Measurements from ENCODE around the gene SHQ1. TPM values are rescaled to one million over a fixed set of nuclear protein-coding genes. Genes with fewer than 3 reads are reported as not detected.

The SHQ1 gene
- total RNA-seq, 1 experiment from 2014 or later = 32.5 TPM

DNA sequence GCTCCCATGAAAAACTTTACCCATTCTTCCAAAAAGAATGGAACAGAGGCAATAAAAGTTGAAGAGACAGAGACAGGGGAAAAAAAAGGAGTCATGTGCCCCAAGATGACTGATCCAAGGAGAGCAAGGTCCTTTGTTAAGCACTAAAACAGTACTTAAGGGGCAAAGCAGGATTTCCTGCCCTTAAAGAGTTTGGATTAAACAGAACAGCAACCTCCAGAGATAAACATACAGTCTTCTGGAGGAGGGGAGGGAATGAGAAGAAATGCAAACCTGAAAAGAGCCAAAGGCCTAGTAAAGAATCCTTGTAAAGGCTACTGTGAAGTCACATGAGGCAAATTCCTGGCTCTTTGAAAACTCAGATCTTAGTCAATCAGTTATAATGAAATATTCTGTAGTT, 38.2 kb downstream of the SHQ1 start:
- no peak overlapping the region for H2BK20ac ChIP-seq (ENCODE audit: low read depth, low read length, poor library complexity, severe bottlenecking)
- H4K5ac ChIP-seq (ENCODE audit: insufficient read length, low read depth, low read length) = no peak overlapping the region
- no peak overlapping the region for H3K18ac ChIP-seq (ENCODE audit: insufficient read length, low read depth, low read length)
- no peaks in the 10 kb centered on the region for H3K79me2 ChIP-seq (ENCODE audit: insufficient read depth, low read length)
- DNase-seq = no peak
- Mint-ChIP-seq H3K4me1 (peaks cover 34 to 45% of the 10 kb centered on the region in 2 experiments), H3K9me3 (no peaks in the 10 kb centered on the region), H3K4me3 (no peak overlapping the region), H3K27ac (peak overlapping the region; percentile 32 to 94 (median 90); a peak in 6 of 7 replicates), H3K27me3 (ENCODE audit: low read depth) (no peaks in the 10 kb centered on the region), H3K36me3 (ENCODE audit: insufficient read depth in 1 of 3, low read depth in 3 of 3) (peaks cover 0 to 2% (median 0%) of the 10 kb centered on the region in 3 experiments; a peak in 2 of 7 replicates)
- H2BK15ac ChIP-seq (ENCODE audit: low read depth, low read length) = no peak overlapping the region
- no peak overlapping the region for H3K9ac ChIP-seq (ENCODE audit: extremely low read depth, insufficient read length, low read length)
- H2BK120ac ChIP-seq (ENCODE audit: low read depth, low read length, poor library complexity, severe bottlenecking) = no peak overlapping the region
- no peaks in the 10 kb centered on the region for H3K23me2 ChIP-seq (ENCODE audit: insufficient read length, low read depth, low read length, poor library complexity, severe bottlenecking)
- H3K14ac ChIP-seq (ENCODE audit: insufficient read depth, low read length) = no peak overlapping the region
- peak overlapping the region; percentile 88 for H3K27ac ChIP-seq (ENCODE audit: insufficient read length, low read depth, low read length)
- H2BK5ac ChIP-seq (ENCODE audit: insufficient read length, low read length) = no peak overlapping the region
- H2AFZ ChIP-seq (ENCODE audit: low read length) = no peak overlapping the region
- no peak overlapping the region for H4K8ac ChIP-seq (replicated peaks; ENCODE audit: insufficient read length, low read depth, low read length)
- no peak overlapping the region for H3K4me2 ChIP-seq (ENCODE audit: insufficient read depth, insufficient read length, low read length)
- H3T11ph ChIP-seq (ENCODE audit: low read length) = no peak overlapping the region
- H2AK5ac ChIP-seq (ENCODE audit: insufficient read length, low read length) = no peak overlapping the region
- H3K4ac ChIP-seq (ENCODE audit: low read depth, low read length) = no peak overlapping the region
- H3K56ac ChIP-seq (ENCODE audit: insufficient read length, low read depth, low read length) = no peak overlapping the region
- no peak overlapping the region for H4K91ac ChIP-seq (ENCODE audit: insufficient read length, low read depth, low read length)
- no peak overlapping the region for H2BK12ac ChIP-seq (ENCODE audit: insufficient read length, low read depth, low read length)
- peaks cover 4% of the 10 kb centered on the region; the same call in 1 of the 2 replicates for H3K4me1 ChIP-seq (ENCODE audit: insufficient read depth, low read length)
- H3K27me3 ChIP-seq (ENCODE audit: insufficient read depth, low read length) = no peaks in the 10 kb centered on the region
- no peaks in the 10 kb centered on the region for H3K9me3 ChIP-seq (ENCODE audit: control insufficient read depth, low read depth, low read length)
- H4K20me1 ChIP-seq (ENCODE audit: control insufficient read depth, insufficient read depth, insufficient read length) = no peaks in the 10 kb centered on the region
- TF ChIP-seq, protein P1, sequence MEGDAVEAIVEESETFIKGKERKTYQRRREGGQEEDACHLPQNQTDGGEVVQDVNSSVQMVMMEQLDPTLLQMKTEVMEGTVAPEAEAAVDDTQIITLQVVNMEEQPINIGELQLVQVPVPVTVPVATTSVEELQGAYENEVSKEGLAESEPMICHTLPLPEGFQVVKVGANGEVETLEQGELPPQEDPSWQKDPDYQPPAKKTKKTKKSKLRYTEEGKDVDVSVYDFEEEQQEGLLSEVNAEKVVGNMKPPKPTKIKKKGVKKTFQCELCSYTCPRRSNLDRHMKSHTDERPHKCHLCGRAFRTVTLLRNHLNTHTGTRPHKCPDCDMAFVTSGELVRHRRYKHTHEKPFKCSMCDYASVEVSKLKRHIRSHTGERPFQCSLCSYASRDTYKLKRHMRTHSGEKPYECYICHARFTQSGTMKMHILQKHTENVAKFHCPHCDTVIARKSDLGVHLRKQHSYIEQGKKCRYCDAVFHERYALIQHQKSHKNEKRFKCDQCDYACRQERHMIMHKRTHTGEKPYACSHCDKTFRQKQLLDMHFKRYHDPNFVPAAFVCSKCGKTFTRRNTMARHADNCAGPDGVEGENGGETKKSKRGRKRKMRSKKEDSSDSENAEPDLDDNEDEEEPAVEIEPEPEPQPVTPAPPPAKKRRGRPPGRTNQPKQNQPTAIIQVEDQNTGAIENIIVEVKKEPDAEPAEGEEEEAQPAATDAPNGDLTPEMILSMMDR (conservative IDR thresholded peaks at IDR 0.05) = no peak
- no peaks in the 10 kb centered on the region for H3K79me1 ChIP-seq (ENCODE audit: insufficient read depth, low read depth, low read length, poor library complexity, severe bottlenecking)
- no peak overlapping the region for H3K23ac ChIP-seq (ENCODE audit: insufficient read length, low read depth, low read length)
